COLO829 (cell line): ENCODE results near the gene ZDHHC11.
"Not testable (repeated sequence)": the region's sequence is repeated elsewhere in the genome, so short reads cannot be mapped to it uniquely, and the experiment has no call there.

ENCODE experiments used
- DNase-seq: peaks from one replicate; pipeline ENCODE4 v3.0.0; 2012; ENCODE audit warnings: low spot score

ZDHHC11 gene

GRCh38 chr5:761854-762710 lies 88.7 kb downstream of the ZDHHC11 start:
- no peak for DNase-seq

GRCh38 chr5:761059-761771 lies 89.6 kb downstream of the ZDHHC11 start:
- no peak for DNase-seq

- DNase-seq, result no peak
These were observed 90.3 kb downstream of the ZDHHC11 start for GRCh38 chr5:760363-761058.

DNA sequence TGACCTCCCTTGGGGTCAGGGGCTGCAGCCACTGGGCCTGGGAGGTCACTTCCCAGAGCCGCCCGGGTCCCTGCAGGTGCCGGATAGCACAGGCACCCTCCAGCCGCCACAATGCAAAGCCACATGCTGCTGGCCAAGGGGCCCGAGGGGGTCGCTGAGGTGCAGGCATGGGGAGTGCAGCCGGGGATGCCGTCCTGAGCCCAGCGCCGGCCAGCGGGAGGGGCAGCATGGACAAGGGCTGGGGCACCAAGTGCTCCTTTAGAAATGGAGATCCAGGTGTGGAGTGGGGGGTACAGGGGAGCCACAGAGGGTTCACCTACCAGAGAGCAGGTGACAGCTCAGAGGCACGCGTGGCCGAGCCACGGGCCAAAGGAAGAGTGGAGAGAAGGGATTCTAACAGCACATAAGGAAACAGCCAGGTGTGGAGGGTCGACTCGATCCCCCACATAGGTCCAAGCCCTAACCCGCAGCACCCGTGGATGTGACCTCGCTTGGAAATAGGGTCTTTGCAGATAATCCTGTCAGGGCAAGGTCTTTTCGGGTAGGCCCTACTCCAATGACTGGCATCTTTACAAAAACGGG lies 90.9 kb downstream of the ZDHHC11 start:
- no peak for DNase-seq

DNA sequence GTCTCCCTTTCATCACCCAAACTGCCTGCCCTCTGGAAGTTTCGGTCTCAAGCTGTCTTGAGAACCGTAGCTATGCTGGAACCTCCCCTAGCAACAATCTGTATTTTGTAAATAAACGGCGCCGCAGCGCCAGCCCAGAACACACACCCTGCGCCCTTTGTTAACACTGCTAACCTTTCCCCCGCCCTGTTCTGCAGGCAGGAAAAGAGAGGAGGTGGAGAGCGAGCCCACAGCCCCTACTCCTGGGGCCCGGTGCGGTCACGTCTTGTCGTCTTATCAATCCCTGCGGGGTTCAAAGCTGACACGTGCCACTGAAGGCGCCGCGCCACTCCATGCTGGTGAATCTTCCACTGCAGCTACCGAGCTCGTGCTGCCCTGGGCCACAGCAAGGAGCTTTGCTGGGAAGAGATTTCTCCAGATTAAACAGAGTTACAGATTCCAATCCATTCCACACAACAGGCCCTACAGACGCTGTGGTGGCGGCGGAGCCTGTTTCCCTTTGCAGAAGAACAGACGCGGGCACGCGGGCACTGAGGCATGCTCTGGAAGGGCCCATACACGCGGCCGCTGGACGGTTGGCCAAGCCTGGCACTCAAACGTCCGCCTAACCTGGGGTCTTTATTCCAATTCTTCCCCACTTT lies 91.6 kb downstream of the ZDHHC11 start:
- no peak for DNase-seq

GRCh38 chr5:758698-759053 lies 92.1 kb downstream of the ZDHHC11 start:
- DNase-seq, result no peak

- DNase-seq, result no peak
These were observed 92.7 kb downstream of the ZDHHC11 start for GRCh38 chr5:757931-758697.

- DNase-seq, result no peak
These were observed 93.3 kb downstream of the ZDHHC11 start for GRCh38 chr5:757346-757930.

DNA sequence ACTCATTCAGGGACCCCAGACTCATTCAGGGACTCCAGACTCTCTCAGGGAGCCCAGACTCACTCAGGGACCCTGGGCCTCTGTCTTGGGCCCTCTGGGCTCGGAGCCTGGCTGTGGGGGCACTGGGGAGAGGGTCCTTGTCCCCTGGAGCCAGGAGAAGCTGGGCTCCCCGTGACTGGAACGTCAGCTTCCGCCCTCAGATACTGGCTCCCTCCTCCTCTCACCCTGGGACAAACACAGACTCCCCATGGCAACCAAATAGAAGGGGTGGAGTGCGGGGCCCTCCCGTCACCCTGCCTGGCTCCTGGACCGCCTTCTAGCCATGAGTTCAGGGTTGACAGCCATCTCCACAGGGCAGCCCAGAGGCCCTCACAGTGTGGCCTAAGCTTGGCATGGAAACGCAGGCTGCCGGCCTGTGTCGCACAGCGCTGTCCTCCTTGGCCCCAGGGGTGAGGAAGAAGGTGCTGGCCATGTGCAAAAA lies 93.9 kb downstream of the ZDHHC11 start:
- DNase-seq, result no peak

- DNase-seq, result no peak
These were observed 94.6 kb downstream of the ZDHHC11 start for GRCh38 chr5:756171-756570.

GRCh38 chr5:754143-754632 lies 96.6 kb downstream of the ZDHHC11 start:
- not testable (repeated sequence) for DNase-seq

DNA sequence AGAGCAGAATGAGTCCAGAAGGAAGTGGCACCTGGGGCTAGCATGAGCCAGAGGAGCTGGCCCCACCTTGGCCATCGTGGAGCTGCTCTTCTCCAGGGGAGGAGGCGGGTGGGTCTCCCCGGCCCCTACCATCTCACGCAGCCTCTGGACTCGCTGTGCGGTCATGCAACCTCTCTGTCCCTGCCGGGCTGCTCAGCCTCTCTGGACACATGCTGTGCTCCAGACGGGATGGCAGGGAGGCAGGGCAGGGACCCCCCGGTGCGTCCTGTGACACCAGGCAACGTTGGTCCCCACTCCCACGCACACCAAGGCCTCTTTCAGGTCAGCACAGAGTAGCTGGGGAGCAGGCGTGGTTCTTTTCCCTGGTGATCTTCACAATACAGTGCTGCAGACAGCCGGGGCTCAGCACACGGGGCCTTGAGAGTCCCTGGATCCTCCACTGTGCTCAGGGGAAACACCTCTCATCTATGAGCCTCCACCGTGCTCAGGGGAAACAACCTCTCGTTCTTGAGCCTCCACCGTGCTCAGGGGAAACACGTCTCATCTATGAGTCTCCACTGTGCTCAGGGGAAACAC lies 97.1 kb downstream of the ZDHHC11 start:
- DNase-seq, result not testable (repeated sequence)

DNA sequence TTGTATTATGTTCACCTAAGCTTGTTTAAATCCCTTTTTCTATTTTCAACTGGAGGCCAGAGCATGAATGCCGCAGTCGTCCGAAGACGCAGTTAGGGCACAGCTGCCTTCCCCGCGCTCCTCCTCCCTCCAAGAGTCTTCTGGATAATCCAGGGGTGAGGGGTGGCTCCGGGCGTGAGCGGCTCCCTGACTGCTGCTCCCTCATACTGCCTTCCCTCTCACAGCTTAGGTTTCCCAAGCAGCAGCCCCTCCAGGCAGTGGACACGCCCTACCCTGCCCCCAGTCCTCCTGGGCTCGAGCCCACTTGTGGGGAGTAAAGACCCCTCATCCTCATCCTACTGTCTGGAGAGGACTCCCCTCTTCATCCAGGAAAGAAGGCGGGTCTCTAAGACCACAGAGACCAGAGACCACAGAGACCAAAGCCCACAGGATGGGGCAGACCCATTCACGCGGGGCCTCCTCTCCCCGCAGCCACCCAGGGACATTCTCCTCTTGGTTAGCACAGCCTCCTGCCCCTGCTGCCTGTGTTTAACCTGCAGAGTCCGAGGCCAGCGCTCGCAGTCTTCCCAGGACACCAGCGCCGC lies 98.2 kb downstream of the ZDHHC11 start:
- not testable (repeated sequence) for DNase-seq

- DNase-seq, result not testable (repeated sequence)
These were observed 98.8 kb downstream of the ZDHHC11 start for GRCh38 chr5:751992-752391.

DNA sequence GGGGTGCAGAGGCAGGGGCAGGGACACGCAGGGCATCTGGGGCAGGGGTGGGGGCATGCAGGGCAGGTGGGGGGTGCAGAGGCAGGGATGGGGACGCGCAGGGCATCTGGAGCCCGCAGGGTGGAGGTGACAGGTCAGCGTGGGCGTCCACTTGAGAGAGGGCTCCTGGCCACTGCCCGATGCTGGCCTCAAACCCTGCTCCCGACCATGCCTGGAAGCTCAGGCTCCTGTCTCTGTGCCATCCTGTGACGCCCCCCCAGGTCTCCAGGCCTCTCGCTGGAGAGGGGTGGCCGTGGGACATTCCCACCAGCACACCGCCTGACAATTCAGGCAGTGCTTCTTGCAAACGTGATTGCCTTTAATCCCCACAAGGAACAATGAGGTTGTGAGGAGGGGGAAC lies 99.3 kb downstream of the ZDHHC11 start:
- DNase-seq, result no peak

GRCh38 chr5:750226-750625 lies 100.6 kb downstream of the ZDHHC11 start:
- DNase-seq, result not testable (repeated sequence)

GRCh38 chr5:749101-749670 lies 101.6 kb downstream of the ZDHHC11 start:
- no peak for DNase-seq

DNA sequence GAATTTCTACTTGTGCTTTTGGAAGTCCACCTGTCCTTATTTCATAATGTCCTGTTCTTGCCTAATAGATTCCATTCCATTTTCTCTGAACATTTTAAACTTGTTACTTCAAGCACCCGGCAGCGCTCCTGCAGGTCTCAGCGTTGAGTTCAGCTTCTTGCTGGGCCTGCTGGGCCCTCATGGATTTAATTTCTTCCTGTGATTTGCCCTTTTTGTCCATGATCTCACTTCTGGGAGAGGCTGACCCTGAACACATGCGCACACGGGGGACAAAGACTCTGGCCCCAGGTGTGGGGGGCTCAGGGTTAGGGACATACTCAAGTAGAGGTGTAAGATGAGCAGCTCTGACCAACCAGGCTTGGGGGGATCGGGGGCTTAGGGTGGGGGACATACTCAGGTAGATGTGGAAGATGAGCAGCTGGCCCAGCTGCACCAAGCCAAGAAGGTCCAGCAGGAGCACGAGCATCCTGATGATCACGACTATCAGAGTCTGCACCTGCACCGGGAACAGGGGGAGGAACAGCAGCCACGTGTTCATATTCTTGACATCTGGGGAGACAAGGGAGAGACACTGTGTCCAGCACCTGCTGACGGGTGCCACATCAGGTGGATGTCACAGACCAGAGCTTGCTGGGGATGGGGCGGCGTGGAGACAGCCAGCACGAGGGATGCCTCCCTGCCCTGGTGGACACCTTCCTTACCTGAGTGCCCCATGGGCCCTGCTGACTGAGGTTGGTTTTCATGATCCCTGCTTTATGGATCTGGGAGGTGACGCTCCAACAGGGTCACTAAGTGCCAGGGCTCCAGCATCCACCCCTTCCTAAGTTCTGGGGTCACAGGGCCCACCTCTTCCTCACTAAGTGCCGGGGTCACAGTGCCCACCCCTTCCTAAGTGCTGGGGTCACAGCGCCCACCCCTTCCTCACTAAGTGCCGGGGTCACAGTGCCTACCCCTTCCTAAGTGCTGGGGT lies 102.5 kb downstream of the ZDHHC11 start:
- DNase-seq, result not testable (repeated sequence)
